NCI-H1417 treated with DMSO at 0.1 percent for 48 hours (cell line): Measurements from ENCODE around the gene POFUT2.
"Not testable (repeated sequence)": the region's sequence is repeated elsewhere in the genome, so short reads cannot be mapped to it uniquely, and the experiment has no call there.

Experiments used
- DNase-seq: peaks from one replicate; lab custom pipeline; 2025; lab: John Stamatoyannopoulos, UW

The POFUT2 gene

GRCh38 chr21:45310459-45310858 is 22.8 kb upstream of the POFUT2 start:
- DNase-seq = no peak

GRCh38 chr21:45309987-45310381 is 22.3 kb upstream of the POFUT2 start:
- no peak for DNase-seq

- no peak for DNase-seq
These were observed 21.6 kb upstream of the POFUT2 start for GRCh38 chr21:45309069-45309986.

DNA sequence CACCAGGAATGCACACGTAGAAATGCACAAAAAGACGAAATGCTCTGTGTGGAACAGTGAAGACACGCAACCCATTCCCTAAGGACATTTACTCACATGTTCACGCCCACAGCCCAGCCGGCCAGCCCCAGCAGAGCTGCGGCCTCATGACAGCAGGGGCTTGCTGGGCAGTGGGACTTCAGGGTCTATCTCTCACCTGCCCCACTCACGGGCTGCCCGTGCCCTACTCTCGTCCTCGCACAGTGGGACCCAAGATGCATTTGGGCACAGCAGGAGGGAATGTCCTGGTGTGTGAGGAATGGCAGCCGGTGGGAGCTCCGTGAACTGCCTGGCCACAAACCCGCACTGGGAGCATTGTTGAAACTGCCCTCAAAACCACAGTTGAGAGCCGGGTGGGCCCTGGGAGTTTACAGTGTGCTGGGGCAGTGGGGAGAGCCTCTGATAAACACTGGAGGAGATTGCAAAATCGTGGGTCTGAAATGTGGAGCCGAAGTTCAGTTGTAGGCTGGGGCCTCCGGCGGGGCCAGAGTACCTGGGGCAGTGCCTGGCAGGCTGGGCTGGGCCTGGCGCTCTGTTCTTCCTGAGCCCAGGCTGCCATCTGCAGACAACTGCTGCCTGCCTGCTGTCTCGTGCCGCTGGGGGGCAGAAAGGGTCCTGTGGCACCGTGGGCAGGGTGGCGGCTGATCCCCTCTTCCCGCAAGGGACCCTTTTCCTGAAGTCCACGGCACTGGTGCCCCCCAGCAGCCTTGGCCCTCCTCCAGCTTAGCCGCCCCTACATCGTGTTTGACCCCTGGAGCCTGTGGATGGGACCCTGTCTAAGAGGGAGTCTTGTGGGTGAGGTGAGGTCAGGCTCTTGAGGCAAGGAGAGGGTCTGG is 20.7 kb upstream of the POFUT2 start:
- DNase-seq = no peak

GRCh38 chr21:45307597-45308158 is 20.0 kb upstream of the POFUT2 start:
- DNase-seq = not testable (repeated sequence)

- DNase-seq = no peak
These were observed 19.3 kb upstream of the POFUT2 start for GRCh38 chr21:45306832-45307571.

DNA sequence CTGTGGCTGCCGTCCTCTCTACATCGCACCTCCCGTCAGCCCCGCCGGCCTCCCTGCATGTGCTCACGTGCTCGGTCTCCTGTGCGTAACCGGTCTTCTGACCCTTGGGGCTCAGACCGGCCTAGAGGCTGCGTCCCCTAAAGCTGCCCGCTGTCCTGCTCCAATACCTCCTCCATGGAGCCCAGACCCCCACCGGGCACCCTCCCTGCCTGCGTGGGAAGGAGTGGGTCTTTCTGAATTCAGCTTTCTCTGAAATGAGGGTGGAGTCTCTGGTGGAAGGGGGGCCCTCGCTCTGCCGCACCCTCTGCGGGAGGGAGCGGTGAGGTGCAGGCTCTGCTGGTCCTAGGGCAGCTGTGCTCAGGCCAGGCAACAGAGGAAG is 18.7 kb upstream of the POFUT2 start:
- no peak for DNase-seq

DNA sequence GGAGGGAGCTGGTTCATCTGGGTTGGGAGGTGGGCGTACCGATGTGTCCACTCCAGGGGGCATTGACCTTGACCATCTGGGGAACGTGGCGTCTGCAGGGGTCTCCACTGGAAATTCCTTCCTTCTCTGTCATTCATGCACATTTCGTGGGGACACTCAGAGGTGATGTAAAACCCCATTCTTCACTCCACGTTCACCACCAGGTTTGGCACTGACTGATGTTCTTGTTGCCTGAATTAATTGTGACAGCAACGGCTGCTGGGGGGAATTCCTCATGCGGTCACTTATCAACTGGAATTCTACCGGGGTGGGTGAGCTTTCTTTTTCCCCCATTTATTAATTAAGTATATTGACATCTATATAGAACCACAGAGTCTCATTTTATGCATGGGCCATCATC is 18.1 kb upstream of the POFUT2 start:
- DNase-seq = no peak

- no peak for DNase-seq
These were observed 17.2 kb upstream of the POFUT2 start for GRCh38 chr21:45304945-45305344.

- DNase-seq = no peak
These were observed 16.8 kb upstream of the POFUT2 start for GRCh38 chr21:45304476-45304830.

GRCh38 chr21:45303751-45304475 is 16.2 kb upstream of the POFUT2 start:
- no peak for DNase-seq

- DNase-seq = no peak
These were observed 15.5 kb upstream of the POFUT2 start for GRCh38 chr21:45303091-45303615.

- no peak for DNase-seq
These were observed 14.7 kb upstream of the POFUT2 start for GRCh38 chr21:45302082-45303061.

DNA sequence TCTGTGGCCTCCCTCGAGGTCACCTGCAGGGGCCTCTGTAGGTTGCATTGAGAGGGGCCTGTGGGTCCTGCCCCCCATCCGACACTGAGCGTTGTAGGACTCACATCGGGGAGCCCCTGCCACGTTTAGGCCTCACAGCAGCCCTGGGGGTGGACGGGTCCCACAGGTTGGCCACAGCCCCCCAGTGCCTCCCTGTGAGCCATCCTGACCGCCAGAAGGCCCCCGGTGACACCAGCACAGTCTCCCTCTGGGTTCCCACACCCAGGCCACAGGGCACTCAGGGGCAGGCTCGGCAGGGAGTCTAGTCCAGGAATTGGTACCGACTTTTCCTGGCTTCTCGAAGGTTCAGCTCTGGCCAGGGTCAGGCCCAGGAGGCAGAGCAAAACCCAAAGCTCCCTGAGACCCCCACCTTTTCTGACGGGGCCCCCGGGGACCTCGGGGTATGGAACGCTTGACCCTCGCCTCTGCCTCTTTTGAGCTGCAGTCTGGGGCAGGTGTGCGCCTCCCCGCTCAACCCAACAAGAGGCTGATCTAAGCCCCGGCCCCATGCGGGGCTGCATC is 13.9 kb upstream of the POFUT2 start:
- no peak for DNase-seq

GRCh38 chr21:45300786-45301520 is 13.3 kb upstream of the POFUT2 start:
- no peak for DNase-seq

DNA sequence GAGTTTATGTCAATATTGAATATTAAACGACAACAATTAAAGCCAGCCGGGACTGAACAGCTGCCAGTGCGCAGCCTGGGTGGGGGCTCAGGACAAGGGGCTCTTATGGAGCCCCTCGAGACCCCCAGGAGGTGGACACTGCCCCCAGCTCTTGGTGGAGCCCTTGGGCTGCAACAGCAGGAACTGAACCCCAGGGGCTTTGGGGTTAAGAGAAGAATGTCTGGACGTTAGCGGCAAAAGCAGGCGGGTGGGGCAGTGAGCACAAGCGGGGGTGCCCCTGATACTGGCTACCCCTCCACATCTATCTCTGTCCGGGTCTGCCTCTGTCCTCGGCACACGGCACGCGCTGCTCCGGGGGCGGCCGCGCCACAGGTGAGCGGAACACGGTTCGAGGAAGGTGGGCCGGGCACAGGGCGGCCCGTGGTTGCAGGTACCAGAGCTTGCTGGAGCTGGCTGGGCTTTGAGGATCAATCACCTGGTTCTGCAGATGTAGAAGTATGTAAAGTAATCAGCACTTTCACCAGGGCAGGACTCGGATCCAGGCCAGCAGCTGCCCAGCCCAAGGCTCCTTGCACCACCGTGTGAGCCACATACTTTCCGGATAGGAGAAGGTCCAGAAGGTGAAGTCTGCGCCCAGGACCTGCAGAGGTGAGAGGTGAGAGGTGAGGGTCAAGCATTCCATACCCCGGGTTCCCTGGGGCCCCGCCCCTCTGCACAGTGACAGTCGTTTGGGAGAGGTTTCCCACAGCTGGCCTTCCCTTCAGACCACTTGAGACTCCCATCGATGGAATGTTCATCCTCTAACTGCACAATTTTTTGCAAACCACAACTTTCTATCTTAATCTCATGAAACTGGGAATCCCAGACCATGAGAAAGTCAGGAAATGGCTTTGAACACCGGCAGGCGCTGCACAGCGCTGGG is 12.4 kb upstream of the POFUT2 start:
- no peak for DNase-seq

DNA sequence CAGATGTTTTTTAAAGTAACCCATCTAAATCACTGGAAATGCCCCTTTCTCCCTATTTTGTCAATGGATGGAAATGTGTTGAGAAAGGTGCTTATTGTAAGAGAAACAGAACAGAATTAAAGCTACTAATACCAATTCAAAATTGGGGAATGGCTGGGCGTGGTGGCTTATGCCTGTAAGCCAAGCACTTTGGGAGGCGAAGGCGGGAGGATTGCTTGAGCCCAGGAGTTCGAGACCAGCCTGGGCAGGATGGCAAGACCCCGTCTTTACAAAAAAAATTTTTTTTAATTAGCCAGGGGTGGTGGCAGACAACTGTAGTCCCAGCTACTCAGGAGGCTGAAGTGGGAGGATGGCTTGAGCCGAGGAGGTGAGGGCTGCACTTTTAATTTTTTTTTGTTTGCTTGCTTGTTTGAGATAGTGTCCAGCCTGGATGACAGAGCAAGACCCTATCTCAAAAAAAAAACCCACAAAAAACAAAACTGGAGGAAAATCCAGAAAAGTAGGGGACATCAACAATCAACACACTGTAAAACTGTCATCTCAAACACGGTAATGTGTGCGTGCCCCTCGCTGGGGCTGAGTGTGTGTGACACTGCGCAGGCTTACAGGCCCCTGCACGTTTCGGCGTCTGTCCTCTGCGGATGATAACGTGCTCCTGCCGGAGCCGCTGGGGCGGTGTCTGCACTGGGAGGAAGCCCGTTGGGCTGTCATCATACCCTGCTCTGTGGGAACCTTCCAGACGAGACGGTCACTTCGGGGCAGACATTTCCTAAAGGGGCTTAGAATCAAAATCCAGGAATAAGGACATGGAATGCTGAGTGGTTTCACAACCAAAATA is 11.6 kb upstream of the POFUT2 start:
- DNase-seq = no peak
